K562 (cell line): Measurements from ENCODE around the gene MTMR10. TPM values are rescaled to one million over a fixed set of nuclear protein-coding genes. Genes with fewer than 3 reads are reported as not detected.

ENCODE experiments used
- BRF2 ChIP-seq: IDR thresholded peaks from 3 replicates; pipeline ENCODE4 v1.6.1; 2011; ENCODE audit warnings: borderline replicate concordance, mild to moderate bottlenecking; ENCODE audit not compliant: insufficient read length, insufficient read depth
- DACH1 ChIP-seq: fragments of 450-650 bp; IDR thresholded peaks from 2 replicates; pipeline ENCODE4 v1.6.1; 2018; ENCODE audit not compliant: partially characterized antibody
- EHMT2 ChIP-seq: fragments of 450-650 bp; IDR thresholded peaks from 2 replicates; pipeline ENCODE4 v1.6.1; 2018; ENCODE audit warnings: antibody characterized with exemption
- PATZ1 ChIP-seq: fragments of 250-450 bp; sonication (Bioruptor Pico); IDR thresholded peaks from 2 replicates; pipeline ENCODE4 v1.5.0; 2020; ENCODE audit warnings: mild to moderate bottlenecking, borderline replicate concordance
- PPARD ChIP-seq: fragments of 250-450 bp; sonication (Bioruptor Pico); IDR thresholded peaks from 2 replicates; pipeline ENCODE4 v1.8.0; 2022; ENCODE audit warnings: inconsistent platforms, mild to moderate bottlenecking, moderate library complexity
- RHOXF2B ChIP-seq: fragments of 250-450 bp; sonication (Bioruptor Pico); conservative IDR thresholded peaks from 2 replicates; pipeline ENCODE4 v1.5.1; 2021
- SMAD4 ChIP-seq: fragments of 250-450 bp; sonication (Bioruptor Pico); conservative IDR thresholded peaks from 2 replicates; pipeline ENCODE4 v1.8.0; 2021; ENCODE audit warnings: inconsistent platforms, mild to moderate bottlenecking, moderate library complexity
- TEAD1 ChIP-seq, 2 experiments: fragments of 450-650 bp in 1 of 2; sonication (generic) in 1 of 2; formaldehyde crosslinking; IDR thresholded peaks; 2 replicates each; pipeline versions ENCODE4 v1.4.0 to v1.8.0; 2020 to 2022; ENCODE audit warnings: mild to moderate bottlenecking in 2 of 2, missing genetic modification reagents in 1 of 2
- ZBTB40 ChIP-seq, 2 experiments: fragments of 450-650 bp in 1 of 2; sonication (generic) in 1 of 2; formaldehyde crosslinking in 1 of 2; IDR thresholded peaks; 2 replicates each; pipeline versions ENCODE4 v1.7.1 to v1.9.0; 2016 to 2022; ENCODE audit warnings: inconsistent platforms in 1 of 2, mild to moderate bottlenecking in 1 of 2, missing genetic modification reagents in 1 of 2
- ZNF444 ChIP-seq: fragments of 250-450 bp; sonication (Bioruptor Pico); IDR thresholded peaks from 2 replicates; pipeline ENCODE4 v1.4.0; 2020; ENCODE audit warnings: mild to moderate bottlenecking, moderate library complexity
- ZNF512 ChIP-seq: IDR thresholded peaks from 2 replicates; pipeline ENCODE4 v1.6.1; 2016; ENCODE audit warnings: missing genetic modification characterization, missing compliant biosample characterization
- polyA plus RNA-seq, 8 experiments: library from polyadenylated mRNA; depleted of rRNA in 4 of 8; stranded (reverse) in 5 of 8; unstranded in 3 of 8; fragments of >200 nt; fragmentation: Nextera tagmentation in 2 of 8; fragmentation: Illumina TruSeq in 1 of 8; extraction: Ambion mirVana in 2 of 8; extraction: Trizol in 1 of 8; gene quantifications; 2 replicates each; pipeline versions ENCODE4 v1.2.1 to v1.2.3, GENCODE V29; 2011 to 2014; ENCODE audit warnings: inconsistent platforms in 1 of 8, missing spikeins in 1 of 8
- total RNA-seq, 7 experiments: library from RNA; depleted of rRNA in 6 of 7; stranded (reverse); fragments of >200 nt in 6 of 7; fragmentation: Illumina TruSeq in 2 of 7; extraction: Trizol in 2 of 7; gene quantifications; 2 replicates each; pipeline versions ENCODE4 v1.2.1 to v1.2.3, GENCODE V29; 2011 to 2021; ENCODE audit warnings: low replicate concordance in 1 of 7

MTMR10 gene
- total and polyA plus RNA-seq, 9 of the 15 experiments (the other 6 are each of a cell fraction or from before 2014, with no cell fraction given): 1.6 to 6.8 (median 4.8) TPM

- TF ChIP-seq ZBTB40 (IDR thresholded peaks at IDR 0.05): peak; percentile 73
- TF ChIP-seq ZBTB40 (CRISPR knock-in tag; IDR thresholded peaks at IDR 0.05): no peak
- TF ChIP-seq RHOXF2B: no peak
- no peak for TF ChIP-seq TEAD1 (CRISPR knock-in tag; IDR thresholded peaks at IDR 0.05)
- no peak for TF ChIP-seq PPARD (CRISPR knock-in tag)
- no peak for TF ChIP-seq PATZ1 (CRISPR knock-in tag)
- no peak for TF ChIP-seq ZNF512 (tag)
- no peak for TF ChIP-seq ZNF444 (CRISPR knock-in tag)
- peak; percentile 23; the same call in 1 of the 2 replicates for TF ChIP-seq EHMT2
- TF ChIP-seq DACH1: no peak
- no peak for TF ChIP-seq BRF2
- 0 out of 2 replicates have a peak, but pooled peaks have one; percentile 29 for TF ChIP-seq SMAD4
These were observed 34.6 kb upstream of the MTMR10 start (continued) for GRCh38 chr15:31025996-31026395.
